ENCODE results near the gene CCL13.
"Not testable (repeated sequence)": the region's sequence is repeated elsewhere in the genome, so short reads cannot be mapped to it uniquely, and the experiment has no call there.

Gene CCL13

DNA sequence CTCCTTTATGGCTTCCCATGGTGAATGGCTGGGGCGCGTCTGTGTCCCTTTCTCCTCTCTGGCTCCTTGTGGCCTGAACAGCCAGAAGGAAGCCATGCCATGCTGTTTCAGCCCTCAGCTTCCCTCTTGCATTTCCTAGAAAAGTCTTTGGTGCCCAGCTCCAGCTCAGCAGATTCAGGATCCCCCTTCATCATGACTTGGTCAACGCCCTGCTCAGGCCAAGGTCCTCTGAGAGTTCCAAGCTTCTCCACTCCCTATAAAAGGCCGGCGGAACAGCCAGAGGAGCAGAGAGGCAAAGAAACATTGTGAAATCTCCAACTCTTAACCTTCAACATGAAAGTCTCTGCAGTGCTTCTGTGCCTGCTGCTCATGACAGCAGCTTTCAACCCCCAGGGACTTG, at the start of gene CCL13:
TSS of gene CCL13 (plus strand) at position 287 of the 400 bp plus-strand sequence. CDS start at position 334, 47 bp downstream.
- no peak for DNase-seq

DNA sequence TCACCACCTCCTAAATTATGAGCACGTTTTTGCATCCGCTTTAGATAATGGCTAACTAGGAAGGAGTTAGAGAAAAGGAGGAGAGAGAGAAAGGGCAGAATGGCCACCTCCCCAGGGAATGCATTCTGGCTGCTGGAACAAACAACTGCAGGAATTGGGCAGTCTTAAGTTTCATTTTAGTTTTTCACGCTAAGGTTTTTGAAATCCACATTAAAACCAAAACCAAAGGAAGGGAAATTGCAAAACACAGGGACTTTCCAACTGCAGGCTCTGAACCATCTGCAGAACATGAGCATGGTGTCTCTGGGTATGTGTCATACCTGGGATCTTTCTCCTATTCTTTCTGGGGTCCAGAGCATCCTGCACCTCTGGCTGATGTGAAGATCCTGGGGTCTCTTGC, 49.2 kb upstream of the CCL13 start:
- DNase-seq, result no peak

DNA sequence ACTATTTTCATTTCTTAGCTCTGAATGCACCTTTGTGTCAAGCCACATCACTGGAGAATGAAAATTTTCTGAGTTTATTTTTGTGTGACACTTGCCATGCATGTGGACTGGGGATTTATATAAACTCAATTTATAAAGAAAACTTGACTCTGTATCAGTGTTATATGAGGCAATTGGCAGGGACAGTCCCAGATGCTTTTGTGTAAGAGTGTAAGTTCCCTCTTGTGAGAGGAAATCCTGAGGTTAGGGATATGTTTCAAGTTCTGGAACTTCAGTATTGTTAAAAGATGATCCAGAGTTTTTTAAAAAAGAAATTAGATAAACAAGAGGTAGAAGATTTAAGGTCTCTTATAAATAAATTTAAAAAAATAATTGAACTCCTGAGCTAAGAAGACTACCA, 47.9 kb upstream of the CCL13 start:
- no peak for DNase-seq

DNA sequence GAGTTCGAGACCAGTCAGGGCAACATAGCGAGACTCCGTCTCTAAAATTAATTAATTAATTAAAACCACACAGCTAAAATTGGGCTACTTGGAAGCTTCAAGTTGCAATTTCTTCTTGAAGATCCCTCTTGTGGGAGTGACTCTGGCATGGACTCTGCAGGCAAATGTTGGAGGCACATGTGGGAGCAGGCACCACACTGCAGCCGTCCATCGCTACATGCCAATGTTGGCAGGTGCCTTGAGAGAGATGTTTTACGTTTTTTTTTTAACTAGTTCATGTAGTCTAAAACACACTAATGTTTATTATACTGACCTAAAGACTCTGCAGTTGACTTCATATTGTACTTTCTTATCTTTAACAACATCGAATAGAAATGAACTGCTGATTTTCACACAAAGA, 45.0 kb upstream of the CCL13 start:
- no peak for DNase-seq

DNA sequence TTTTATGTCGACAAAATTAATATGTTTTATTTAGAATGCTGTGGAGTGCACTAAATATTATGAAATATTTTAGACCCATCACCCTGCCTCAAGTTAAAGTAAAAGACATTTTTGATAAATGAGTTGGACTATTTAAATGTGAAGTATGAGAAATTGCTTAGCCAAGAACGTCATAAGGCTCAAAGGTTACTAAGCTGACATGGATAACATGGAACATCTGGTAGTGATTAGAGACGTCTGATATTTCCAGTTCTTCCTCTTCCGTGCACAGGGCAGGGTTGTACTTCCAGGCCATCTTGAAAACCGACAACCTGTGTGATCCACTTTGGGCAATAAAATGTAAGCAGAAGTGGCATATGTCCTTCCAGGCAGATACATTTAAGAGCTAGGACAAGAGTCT, 44.2 kb upstream of the CCL13 start:
- DNase-seq, result no peak

DNA sequence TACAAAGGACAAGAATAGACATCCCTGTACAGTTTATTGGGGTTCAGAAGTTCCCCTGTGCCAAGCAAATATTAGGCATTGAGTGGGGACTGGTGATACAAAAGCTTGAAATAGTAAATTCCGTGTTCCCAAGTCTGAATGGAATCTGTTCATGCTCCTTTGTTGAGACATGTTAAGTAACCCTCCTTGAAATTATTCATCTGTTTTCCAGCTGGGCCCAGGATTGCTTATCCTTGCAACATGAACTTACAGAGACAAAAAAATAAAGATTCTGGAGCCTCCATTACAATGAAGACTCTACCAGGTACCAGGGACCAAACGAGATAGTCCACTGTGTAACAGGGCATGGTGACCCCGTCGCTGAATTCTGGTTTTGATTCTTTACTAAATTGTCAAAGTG, 43.1 kb upstream of the CCL13 start:
- no peak for DNase-seq

DNA sequence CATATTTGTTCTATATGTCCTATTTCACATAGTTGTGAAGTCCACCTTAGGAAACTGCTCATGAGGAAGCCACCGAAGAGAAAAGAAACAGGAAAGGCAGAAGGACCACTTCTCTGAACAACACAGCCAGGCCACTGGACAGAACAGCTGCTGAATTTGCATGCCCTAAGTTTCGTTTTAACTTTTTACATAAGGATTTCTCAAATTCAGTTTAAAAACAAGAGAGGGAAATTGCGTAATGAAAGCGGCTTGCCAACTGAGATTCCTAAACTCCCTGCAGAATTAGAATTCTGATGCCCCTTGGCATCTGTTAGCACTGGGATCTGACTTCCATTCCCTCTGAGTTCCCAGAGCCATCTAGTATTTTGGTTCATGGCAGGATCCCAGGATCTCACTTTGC, 42.0 kb upstream of the CCL13 start:
- no peak for DNase-seq

DNA sequence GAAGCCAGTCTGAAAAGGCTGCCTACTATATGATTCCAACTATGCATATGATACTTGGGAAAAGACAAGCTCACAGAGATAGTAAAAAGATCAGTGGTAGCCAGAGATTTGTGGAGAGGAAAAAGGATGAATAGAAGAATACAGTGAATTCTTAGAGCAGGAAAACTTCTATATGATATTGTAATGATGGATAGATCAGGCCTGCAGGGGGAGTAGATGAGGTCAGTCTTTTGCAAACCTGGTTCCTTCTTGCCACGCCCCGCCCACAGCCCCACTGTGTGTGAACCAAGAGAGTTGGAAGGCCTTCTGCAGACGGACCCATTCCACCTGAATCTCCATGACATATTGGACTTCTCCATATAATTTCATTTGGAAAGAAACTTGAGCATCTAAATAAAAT, 37.8 kb upstream of the CCL13 start:
- no peak for DNase-seq

DNA sequence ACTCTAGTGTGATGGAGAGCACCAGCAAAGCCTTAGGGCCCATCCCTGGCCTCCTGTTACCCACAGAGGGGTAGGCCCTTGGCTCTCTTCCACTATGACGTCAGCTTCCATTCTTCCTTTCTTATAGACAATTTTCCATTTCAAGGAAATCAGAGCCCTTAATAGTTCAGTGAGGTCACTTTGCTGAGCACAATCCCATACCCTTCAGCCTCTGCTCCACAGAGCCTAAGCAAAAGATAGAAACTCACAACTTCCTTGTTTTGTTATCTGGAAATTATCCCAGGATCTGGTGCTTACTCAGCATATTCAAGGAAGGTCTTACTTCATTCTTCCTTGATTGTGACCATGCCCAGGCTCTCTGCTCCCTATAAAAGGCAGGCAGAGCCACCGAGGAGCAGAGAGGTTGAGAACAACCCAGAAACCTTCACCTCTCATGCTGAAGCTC, 37.2 kb upstream of the CCL13 start, which contains the start of gene CCL8:
TSS of gene CCL8 (plus strand) at position 397 of the 445 bp plus-strand sequence. CDS start 67 bp downstream, outside the sequence.
- DNase-seq, result no peak

DNA sequence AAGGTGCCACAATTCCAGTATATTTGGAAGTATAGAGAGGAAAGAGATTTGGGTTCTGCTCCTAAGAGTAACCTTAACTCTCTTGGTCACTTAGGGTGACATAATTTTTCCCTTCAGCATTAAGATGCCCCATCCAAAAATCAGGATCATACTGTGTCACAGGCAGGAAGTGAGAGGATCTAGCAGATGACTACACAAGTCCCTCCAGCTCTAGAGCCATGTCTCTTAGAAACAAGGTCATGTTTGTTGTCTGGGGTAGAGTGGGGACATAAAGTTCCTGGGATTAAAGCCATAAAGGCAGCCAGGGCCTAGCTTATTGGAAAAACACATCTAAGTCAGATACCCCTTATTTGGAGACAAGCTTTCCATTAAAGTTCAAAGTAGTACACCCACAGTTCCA, 34.3 kb upstream of the CCL13 start:
- DNase-seq, result no peak

DNA sequence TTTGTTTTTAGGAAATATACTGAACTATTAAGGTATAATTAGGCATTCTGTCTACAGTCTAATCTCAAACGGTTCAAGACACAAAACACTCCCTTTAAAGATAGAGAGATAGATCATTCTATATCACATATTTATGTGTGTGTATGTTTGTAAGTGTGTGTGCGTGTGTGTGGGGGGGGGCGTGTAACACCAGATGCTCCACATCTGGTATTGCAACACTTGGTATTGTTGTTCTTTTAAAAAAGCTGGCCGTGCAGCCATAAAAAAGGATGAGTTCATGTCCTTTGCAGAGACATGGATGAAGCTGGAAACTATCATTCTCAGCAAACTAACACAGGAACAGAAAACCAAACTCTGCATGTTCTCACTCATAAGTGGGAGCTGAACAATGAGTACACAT, 28.7 kb upstream of the CCL13 start:
- DNase-seq, result not testable (repeated sequence)

DNA sequence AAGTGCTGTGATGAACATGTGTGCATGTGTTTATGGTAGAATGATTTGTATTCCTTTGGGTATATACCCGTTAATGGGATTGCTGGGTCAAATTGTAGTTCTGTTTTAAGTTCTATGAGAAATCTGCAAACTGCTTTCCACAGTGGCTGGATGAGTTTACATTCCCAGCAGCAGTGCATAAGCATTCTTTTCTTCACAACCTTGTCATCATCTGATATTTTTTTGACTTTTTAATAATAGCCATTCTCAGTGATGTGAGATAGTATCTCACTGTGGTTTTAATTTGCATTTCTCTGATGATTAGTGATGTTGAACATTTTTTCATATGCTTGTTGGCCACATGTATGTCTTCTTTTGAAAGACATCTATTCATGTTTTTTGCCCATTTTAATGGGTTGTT, 18.6 kb upstream of the CCL13 start:
- DNase-seq, result no peak

DNA sequence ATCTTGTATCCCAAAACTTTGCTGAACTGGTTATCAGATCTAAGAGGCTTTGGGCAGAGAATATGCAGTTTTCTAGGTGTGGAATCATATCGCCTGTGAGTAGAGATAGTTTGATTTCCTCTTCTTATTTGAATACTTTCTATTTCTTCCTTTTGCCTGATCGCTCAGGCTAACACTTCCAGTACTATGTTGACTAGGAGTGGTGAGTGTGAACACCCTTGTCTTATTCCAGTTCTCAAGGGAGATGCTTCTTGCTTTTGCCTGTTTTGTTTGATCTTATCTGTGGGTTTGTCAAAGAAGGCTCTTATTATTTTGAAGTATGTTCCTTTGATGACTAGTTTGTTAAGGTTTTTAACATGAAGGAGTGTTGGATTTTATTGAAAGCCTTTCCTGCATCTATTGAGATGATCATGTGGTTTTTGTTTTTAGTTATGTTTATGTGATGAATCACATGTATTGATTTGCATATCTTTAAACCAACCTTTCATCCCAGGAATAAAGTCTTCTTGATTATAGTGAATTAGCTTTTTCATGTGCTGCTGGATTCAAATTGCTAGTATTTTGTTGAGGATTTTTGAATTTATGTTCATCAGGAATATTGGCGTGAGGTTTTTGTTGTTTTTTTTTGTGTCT, 17.0 kb upstream of the CCL13 start:
- DNase-seq, result no peak

DNA sequence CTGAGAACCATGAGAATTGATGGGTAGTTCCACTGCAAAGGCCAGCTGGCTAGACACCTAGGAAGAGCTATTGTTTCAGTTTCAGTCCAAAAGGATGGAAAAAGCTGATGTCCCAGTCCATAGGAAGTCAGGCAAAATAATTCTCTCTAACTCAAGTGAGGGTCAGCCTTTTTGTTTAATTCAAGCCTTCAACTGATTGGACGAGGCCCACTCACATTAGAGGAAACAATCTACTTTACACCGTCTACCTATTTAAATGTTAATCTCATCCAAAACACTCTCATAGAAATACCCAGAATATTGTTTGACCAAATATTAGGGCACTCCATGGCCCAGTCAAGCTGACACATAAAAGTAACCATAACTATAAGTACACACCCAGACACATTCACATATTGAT, 14.4 kb upstream of the CCL13 start:
- no peak for DNase-seq

DNA sequence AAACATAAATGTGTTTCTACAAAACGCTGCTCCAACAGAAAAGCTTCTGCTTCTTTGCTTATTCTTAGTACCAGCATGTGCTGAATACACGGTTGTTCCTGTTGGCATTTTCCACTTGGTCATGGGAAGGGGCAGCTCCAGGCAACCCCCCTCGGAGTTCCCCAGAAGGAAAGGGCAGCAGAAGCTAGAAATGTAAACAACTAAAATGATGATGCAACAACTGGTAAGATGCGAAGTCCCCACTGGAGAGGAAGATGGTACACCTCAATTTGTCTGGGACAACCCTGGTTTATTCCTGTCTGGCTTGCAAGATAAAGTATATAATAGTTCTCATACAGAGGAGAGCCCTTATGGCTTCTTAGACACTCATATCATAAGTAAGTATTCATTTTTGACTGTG, 9.2 kb upstream of the CCL13 start:
- no peak for DNase-seq

DNA sequence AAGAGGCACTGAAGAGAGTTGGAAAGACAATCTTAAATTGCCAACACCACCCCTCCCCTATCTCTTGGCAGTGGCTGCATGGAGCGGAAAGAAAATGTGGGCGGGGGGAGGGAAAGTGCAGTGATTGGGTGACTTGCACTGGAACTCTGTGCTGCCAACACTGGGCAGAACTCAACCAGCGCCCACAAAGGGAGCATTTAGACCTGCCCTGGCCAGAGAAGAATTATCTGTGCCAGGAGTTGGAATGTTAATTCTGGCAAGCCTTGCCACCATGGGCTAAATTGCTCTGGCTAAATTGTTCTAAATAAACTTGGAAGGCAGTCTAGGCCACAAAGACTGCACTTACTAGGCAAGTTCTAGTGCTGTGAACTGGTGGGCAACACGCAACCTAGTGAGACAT, 6.5 kb upstream of the CCL13 start:
- DNase-seq, result no peak

DNA sequence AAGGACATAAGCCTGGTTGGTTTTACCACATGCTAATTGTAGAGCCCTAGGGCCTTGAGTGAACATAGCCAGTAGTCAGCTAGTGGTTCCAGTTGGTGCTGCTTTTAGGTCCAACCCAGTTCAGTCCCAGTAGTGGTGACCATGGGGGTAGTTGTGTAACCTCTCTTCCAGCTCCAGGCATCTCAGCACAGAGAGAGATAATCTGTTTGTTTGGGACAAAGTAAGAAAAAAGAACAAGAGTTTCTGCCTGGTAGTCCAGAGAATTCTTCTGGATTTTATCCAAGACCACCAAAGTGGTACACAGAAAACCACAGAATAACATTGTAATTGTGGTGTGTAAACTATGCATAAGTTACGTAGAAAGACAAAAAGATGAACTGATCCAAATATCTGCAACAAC, 5.2 kb upstream of the CCL13 start:
- no peak for DNase-seq

DNA sequence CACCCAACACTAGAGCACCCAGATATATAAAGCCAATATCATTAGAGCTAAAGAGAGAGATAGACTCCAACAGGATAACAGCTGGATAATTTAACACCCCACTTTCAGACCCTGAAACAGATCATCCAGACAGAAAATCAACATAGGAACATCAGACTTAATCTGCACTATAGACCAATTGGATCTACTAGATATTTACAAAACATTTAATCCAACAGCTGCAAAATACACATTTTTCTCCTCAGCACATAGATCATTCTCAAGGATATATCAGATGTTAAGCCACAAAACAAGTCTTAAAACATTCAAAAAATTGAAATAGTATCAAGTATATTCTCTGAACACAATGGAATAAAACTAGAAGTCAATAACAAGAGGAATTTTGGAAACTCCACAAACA, 4.1 kb upstream of the CCL13 start:
- no peak for DNase-seq

DNA sequence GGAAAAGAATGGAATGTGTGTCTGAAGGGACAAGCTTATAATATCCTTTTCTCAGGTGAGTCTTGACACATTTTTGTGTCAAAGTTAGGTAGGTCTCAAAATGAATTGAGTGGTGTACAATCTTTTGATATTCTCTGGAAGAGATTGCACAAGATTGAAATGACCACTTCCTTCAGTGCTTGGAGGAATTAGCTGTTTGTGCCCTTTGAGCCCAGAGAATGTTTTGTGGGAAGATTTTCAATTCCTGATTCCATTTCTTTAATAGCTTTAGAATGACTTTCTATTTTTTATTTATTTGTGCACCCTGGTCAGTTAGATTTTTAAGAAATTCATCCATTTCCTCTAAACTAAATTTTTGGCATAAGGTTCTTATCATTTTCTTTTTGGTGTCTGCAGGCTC, 1.6 kb upstream of the CCL13 start:
- no peak for DNase-seq

DNA sequence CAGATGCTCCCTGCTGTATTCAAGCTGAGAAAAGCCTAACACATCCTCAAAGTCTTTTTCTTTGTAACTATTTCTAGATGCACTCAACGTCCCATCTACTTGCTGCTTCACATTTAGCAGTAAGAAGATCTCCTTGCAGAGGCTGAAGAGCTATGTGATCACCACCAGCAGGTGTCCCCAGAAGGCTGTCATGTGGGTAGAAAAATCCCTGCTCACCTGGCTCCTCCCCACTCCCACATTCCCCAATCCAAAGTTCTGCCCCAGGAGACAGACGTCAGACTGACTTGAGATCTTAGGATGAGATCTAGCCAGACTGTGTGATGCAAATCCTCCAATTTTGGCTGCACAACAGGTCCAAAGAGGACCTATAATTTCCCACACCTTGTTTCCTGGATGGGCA, 1.1 kb downstream of the CCL13 start:
- no peak for DNase-seq

DNA sequence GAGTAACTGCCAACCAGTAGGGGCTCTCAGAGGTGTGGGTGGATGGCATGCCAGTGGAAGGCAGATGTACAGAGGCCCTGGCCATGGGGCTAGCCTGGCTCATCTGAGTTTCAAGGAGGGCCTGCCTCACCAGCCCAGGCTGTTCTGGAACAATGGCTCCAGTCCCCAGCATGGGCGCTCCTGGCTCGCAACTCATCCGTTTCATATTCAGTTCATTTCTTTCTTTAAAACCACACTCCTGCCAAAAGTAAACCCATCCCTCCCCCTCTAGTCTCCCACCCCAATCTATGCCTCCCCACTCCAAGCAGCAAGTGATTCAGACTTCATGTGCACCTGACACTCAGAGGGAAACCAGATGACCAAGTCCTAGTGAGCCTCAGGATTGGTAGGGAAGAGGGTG, 2.4 kb downstream of the CCL13 start:
- DNase-seq, result no peak

DNA sequence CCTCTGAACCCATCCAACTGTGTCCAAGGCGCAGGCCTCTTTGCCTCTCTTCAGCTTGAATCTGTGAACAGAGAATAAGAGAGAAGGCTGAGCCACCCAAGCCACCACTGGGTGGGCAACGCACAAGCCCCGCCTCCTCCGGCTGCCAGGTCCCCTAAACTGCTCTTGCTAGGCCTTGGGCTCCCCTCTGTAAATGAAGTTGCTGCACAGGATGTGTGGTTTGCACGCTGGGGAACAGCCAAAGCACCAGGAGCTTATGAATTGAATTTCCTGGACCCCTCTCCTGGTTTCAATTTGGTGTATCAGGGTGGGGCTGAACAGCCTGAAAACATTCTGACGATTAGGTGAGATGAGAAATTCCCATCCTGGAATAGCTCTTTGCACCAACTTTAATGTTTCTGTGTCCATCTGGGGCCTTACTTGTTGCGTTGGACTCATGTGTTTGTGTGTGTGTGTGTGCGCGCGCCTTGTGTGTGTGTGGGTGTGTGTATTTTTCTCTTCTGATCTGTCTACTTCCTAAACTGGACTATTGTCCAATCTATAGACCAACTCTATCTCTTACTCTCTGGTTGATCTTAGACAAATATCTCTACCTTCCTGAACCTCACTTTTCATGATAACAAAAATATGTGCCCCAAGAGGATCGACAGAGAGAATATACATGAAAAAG, 4.5 kb downstream of the CCL13 start:
- DNase-seq, result no peak

DNA sequence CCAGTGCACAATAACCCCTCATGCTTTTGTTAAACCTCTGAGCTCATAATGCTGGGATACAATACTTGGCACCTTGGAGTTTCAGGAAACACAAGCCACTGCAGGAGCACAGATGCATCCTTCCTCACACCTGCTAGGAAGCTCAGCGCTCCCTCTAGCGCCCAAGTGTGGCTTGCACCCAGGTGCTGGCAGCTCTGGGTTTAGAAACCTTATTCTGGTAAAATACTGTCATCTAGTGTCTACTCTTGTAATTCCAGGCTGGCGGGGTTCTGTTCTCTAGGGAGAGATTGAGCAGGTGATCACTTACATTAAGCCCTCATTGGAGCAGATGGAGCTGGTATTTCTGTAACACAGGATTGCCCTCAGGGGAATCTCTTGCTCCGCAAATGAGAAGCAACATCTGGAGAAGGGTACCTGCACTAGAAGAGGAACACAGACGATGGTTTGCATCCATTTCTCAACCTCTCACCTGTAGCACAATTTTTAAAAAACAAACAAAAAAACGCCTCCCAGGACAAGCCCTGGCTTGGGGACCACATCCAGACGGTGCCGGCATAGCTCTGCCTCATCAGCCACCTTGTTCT, 5.3 kb downstream of the CCL13 start:
- peak; percentile 82 for DNase-seq

DNA sequence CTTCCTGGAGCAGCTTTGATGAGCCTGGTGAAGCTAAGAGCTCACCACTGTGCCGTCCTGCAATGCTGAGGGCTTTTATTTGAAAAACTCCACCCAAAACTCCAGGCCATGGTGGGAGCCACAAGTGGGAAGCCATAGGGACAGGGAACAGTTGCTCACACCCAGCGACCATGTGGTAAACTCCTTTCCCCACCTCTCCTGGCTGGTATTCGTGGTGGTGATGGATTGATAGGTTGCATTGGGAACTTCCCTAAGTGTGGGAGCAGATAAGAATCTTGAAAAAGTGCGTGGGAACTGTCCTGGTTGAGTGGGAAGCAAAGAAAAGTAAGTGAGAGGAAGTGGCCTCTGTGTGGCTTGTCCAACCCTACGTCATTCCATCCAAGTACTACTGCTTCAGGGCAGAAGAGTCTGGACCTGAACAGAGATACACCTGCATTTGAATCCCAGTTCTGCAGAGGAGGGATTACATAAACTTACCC, 6.9 kb downstream of the CCL13 start, which contains the start of gene CCL1:
TSS of gene CCL1 (minus strand) at position 51 of the 479 bp plus-strand sequence. CDS start 72 bp downstream, outside the sequence.
- DNase-seq, result no peak
